ENCODE measurements around the gene GPRC5C.

DNA sequence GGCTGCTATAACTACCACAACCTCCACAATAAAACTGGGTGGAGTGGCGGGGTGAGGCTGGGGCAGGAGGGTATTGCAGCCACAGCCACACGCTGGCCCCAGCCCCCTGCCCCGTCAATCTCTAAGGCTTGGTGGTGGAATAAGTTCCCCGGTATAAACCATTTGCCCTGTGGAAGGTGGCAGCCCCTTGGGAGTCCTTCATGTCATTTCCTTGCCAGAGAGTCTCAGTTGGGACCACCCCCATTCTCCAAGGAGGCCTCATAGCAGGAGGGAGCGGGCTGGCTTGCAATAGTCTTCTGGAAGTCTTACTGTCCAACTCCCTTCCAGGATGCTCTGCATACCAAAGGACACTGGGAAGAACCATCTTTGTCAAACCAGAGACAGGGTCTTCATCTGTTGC is 54.0 kb downstream of the GPRC5C start:
- TF ChIP-seq, protein P1, sequence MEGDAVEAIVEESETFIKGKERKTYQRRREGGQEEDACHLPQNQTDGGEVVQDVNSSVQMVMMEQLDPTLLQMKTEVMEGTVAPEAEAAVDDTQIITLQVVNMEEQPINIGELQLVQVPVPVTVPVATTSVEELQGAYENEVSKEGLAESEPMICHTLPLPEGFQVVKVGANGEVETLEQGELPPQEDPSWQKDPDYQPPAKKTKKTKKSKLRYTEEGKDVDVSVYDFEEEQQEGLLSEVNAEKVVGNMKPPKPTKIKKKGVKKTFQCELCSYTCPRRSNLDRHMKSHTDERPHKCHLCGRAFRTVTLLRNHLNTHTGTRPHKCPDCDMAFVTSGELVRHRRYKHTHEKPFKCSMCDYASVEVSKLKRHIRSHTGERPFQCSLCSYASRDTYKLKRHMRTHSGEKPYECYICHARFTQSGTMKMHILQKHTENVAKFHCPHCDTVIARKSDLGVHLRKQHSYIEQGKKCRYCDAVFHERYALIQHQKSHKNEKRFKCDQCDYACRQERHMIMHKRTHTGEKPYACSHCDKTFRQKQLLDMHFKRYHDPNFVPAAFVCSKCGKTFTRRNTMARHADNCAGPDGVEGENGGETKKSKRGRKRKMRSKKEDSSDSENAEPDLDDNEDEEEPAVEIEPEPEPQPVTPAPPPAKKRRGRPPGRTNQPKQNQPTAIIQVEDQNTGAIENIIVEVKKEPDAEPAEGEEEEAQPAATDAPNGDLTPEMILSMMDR (IDR thresholded peaks at IDR 0.05; ENCODE audit: low read depth, low read length), result no peak
- no peak for TF ChIP-seq EZH2phosphoT487 (IDR thresholded peaks at IDR 0.05; ENCODE audit: low read depth)

Measured in OCI-LY3 (cell line).